ENCODE data around the gene PLXNB3. TPM values are rescaled to one million over a fixed set of nuclear protein-coding genes. Genes with fewer than 3 reads are reported as not detected.
"Not testable (repeated sequence)": the region's sequence is repeated elsewhere in the genome, so short reads cannot be mapped to it uniquely, and the experiment has no call there.

PLXNB3 gene
- total RNA-seq, 4 donors from 2014 or later: 3.2 to 13.2 (median 10.2) TPM

GRCh38 chrX:153727123-153727931, 36.7 kb upstream of the PLXNB3 start:
- DNase-seq (ENCODE audit: low spot score) (no peak), ATAC-seq (ENCODE audit: low FRiP score) (no peak)

DNA sequence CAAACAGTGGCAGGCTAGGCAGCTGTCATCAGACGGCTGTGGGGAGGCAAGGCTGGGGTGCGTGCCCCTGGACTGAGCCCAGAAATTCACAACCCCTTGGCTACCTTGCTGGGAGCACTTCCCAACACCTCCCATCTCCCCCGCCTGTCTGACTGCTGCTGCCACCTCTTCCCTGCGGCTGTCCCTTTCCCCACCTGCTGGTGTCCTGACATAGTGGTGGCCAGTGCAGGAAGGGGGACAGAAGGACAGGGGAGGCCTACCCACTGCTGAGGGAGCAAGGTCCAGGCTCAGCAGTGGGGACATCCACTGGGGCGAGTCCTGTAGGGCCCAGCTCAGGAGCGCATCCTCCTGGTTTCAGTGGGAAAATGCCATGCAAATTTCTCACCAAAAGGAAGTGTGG, 36.0 kb upstream of the PLXNB3 start:
- TF ChIP-seq, protein P1, sequence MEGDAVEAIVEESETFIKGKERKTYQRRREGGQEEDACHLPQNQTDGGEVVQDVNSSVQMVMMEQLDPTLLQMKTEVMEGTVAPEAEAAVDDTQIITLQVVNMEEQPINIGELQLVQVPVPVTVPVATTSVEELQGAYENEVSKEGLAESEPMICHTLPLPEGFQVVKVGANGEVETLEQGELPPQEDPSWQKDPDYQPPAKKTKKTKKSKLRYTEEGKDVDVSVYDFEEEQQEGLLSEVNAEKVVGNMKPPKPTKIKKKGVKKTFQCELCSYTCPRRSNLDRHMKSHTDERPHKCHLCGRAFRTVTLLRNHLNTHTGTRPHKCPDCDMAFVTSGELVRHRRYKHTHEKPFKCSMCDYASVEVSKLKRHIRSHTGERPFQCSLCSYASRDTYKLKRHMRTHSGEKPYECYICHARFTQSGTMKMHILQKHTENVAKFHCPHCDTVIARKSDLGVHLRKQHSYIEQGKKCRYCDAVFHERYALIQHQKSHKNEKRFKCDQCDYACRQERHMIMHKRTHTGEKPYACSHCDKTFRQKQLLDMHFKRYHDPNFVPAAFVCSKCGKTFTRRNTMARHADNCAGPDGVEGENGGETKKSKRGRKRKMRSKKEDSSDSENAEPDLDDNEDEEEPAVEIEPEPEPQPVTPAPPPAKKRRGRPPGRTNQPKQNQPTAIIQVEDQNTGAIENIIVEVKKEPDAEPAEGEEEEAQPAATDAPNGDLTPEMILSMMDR (IDR thresholded peaks at IDR 0.05): no peak
- ATAC-seq (ENCODE audit: low FRiP score) (no peak), DNase-seq (ENCODE audit: low spot score) (no peak)

More at GRCh38 chrX:153727123-153727931, 36.7 kb upstream of the PLXNB3 start:
- TF ChIP-seq, protein P1 (IDR thresholded peaks at IDR 0.05): no peak

DNA sequence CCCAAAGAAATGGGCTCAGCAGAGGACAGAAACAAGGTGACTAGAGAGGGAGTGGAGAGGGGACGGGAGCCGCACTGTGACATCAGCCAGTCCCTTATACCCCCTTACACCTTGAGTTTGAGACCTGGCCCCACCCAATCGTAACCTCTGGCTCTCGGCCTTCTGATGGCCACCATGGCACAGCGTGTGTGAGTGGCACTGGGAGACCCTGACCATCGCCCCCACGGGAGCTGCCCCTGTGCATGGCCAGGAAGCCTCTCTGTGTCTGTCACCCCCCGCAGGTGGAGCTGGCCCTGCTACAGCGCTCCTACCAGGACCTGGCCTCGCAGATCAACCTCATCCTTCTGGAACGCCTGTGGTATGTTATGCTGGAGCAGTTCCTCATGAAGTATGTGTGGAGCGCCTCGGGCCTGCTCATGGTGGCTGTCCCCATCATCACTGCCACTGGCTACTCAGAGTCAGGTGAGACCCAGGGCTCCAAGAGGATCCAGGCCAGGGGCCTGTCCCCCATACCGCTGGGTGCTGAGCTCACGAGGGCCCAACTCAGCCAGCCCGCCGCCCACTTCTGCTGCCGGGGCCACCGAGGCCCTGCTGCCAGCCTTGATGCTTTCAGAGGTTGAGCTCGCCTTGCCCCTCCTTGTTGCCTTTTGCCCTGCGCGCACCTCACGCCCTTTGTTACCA, 35.0 kb upstream of the PLXNB3 start:
- ATAC-seq (ENCODE audit: low FRiP score): no peak
- no peak for DNase-seq (ENCODE audit: low spot score)
- TF ChIP-seq, protein P1 (IDR thresholded peaks at IDR 0.05): no peak

- ATAC-seq (ENCODE audit: low FRiP score); DNase-seq (ENCODE audit: low spot score): not testable (repeated sequence)
Observed at GRCh38 chrX:153730115-153730514, 33.9 kb upstream of the PLXNB3 start.

GRCh38 chrX:153731117-153731844, 32.8 kb upstream of the PLXNB3 start:
- ATAC-seq (ENCODE audit: low FRiP score) (no peak), DNase-seq (ENCODE audit: low spot score) (no peak)
- TF ChIP-seq, protein P1 (IDR thresholded peaks at IDR 0.05): no peak

- no peak for DNase-seq (ENCODE audit: low spot score)
- ATAC-seq (ENCODE audit: low FRiP score): no peak
- TF ChIP-seq, protein P1 (IDR thresholded peaks at IDR 0.05): no peak
Observed at GRCh38 chrX:153731845-153732215, 32.2 kb upstream of the PLXNB3 start.

DNA sequence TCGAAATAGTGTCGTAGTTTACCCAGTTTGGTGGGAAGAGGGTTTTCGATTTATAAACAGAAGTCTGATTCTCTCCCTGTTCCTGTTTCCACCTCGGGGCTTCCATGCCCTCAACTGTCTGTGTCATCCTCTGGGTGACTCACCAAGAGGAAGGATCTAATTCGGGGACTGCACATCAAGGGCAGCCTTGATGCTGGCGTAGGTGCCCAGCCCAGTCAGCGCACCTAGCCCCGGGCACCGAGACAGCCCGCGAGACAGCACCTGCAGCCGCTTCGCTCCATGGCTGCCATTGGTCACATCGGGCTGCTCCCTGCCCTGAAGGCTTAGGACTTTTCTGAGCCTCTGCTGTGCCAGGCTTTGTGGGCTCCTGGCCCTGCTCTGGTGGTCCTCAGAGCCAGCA, 31.6 kb upstream of the PLXNB3 start:
- ATAC-seq (ENCODE audit: low FRiP score): no peak
- DNase-seq (ENCODE audit: low spot score): no peak
- TF ChIP-seq, protein P1 (IDR thresholded peaks at IDR 0.05): no peak

Data from omental fat pad (tissue), 4 donors.